Activated CD4-positive, alpha-beta T cell treated with anti-CD3 and anti-CD28 coated beads, Interleukin-2, amount 10 ng/mL, durations not matched to agents 24 days and 14 days (primary cell): Measurements from ENCODE around the gene ZNF787. TPM values are rescaled to one million over a fixed set of nuclear protein-coding genes. Genes with fewer than 3 reads are reported as not detected.
"Not testable (repeated sequence)": the region's sequence is repeated elsewhere in the genome, so short reads cannot be mapped to it uniquely, and the experiment has no call there.

Experiments used
- DNase-seq: peaks from one replicate; pipeline ENCODE4 v3.0.0; 2022
- H3K27ac Mint-ChIP-seq: one replicate; pipeline ENCODE4 v1.8.0; 2022; ENCODE audit warnings: mild to moderate bottlenecking, mixed read lengths
- H3K27me3 Mint-ChIP-seq: one replicate; pipeline ENCODE4 v1.8.0; 2022; ENCODE audit warnings: mixed read lengths
- H3K36me3 Mint-ChIP-seq: one replicate; pipeline ENCODE4 v1.8.0; 2022; ENCODE audit warnings: low read depth, mild to moderate bottlenecking, mixed read lengths
- H3K4me1 Mint-ChIP-seq: one replicate; pipeline ENCODE4 v1.8.0; 2021; ENCODE audit warnings: mixed read lengths
- H3K4me3 Mint-ChIP-seq: one replicate; pipeline ENCODE4 v1.8.0; 2022; ENCODE audit warnings: mild to moderate bottlenecking, moderate library complexity, mixed read lengths
- H3K9me3 Mint-ChIP-seq: one replicate; pipeline ENCODE4 v1.8.0; 2021; ENCODE audit warnings: mixed read lengths
- intact Hi-C: fragments of 100-400 bp; cut with micrococcal nuclease; formaldehyde crosslinking; loops from one replicate; pipeline ENCODE4 v1.15.1; 2023
- total RNA-seq: library from RNA; stranded (reverse); gene quantifications from 2 replicates; pipeline ENCODE4 v1.2.3, GENCODE V29; 2022

The ZNF787 gene
- total RNA-seq, 1 donor from 2014 or later, result 36.4 TPM

- Mint-ChIP-seq H3K27me3 (no peaks in the 10 kb centered on the region), H3K4me1 (peaks cover 12% of the 10 kb centered on the region), H3K36me3 (peaks cover 13% of the 10 kb centered on the region), H3K27ac (no peak overlapping the region), H3K9me3 (no peaks in the 10 kb centered on the region), H3K4me3 (no peak overlapping the region)
- intact Hi-C loops, result no loop called here
- no peak for DNase-seq
Observed at GRCh38 chr19:56101746-56102535, 19.2 kb downstream of the ZNF787 start.

DNA sequence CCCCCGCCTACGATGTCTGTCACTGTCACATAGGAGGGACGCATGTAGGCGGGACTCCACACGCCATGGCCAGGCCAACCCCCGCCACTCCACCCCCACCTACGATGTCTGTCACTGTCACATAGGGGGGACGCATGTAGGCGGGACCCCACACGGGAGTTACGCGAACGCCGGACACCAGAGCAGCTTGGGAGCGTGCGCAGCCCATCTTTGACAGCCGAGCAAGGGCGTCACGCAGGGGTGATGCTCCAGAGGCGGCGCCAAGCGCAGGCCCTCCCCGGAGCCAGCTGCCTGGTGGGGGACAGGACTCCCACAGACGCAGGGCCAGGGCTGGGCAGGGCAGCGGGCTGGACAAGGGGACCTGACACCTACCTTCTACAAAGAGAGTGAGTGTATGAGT lies 20.0 kb downstream of the ZNF787 start:
- H3K27ac Mint-ChIP-seq, result no peak overlapping the region
- H3K4me1 Mint-ChIP-seq, result peaks cover 8% of the 10 kb centered on the region
- H3K4me3 Mint-ChIP-seq, result no peak overlapping the region
- no peaks in the 10 kb centered on the region for H3K27me3 Mint-ChIP-seq
- DNase-seq, result no peak
- intact Hi-C loops, result no loop called here
- peaks cover 12% of the 10 kb centered on the region for H3K36me3 Mint-ChIP-seq
- H3K9me3 Mint-ChIP-seq, result no peaks in the 10 kb centered on the region

DNA sequence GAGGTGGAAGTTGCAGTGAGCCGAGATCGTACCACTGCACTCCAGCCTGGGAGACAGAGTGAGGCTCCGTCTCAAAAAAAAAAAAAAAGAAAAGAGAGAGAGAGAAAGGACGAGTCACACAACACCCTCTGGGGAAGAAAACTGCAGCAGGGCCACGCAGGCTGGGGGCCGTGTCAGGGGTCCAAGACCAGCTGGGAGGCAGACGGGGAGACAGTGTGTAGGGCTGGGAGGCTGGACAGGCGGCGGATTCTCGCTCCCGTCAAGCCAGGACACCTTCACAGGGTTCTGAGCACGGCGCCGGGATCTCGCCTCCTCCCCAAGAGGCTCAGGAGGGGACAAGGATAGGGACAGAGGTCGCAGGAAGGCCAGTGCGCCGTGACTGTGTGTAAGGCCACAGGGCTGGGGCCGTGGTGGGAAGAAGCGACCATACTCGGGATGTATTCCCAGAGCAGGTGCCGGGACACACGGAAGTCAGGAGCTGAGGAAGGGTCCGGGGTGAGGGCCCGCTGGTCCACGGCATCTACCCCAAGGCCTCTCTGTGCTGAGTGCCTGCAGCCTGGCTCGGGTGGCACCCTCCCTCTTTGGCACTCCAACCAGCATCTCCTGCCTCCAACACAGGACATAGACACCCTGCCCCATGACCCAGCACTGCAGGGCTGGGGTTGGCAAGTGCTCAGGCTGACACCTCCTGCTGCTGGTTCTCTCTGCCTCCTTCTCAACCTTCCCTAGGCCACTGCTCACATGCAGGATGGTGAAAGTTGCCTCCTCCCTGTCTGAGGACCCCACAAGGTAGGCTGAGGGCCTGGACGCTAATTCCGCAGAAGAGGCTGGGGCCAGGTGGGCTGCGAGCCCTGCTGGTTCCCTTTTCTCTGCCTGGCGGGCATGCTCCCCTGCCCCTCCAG lies 21.2 kb downstream of the ZNF787 start:
- no peak for DNase-seq
- H3K27ac Mint-ChIP-seq, result no peak overlapping the region
- H3K9me3 Mint-ChIP-seq, result no peaks in the 10 kb centered on the region
- no peaks in the 10 kb centered on the region for H3K27me3 Mint-ChIP-seq
- no peak overlapping the region for H3K4me3 Mint-ChIP-seq
- H3K36me3 Mint-ChIP-seq, result peaks cover 19% of the 10 kb centered on the region
- no peaks in the 10 kb centered on the region for H3K4me1 Mint-ChIP-seq
- intact Hi-C loops, result no loop called here

DNA sequence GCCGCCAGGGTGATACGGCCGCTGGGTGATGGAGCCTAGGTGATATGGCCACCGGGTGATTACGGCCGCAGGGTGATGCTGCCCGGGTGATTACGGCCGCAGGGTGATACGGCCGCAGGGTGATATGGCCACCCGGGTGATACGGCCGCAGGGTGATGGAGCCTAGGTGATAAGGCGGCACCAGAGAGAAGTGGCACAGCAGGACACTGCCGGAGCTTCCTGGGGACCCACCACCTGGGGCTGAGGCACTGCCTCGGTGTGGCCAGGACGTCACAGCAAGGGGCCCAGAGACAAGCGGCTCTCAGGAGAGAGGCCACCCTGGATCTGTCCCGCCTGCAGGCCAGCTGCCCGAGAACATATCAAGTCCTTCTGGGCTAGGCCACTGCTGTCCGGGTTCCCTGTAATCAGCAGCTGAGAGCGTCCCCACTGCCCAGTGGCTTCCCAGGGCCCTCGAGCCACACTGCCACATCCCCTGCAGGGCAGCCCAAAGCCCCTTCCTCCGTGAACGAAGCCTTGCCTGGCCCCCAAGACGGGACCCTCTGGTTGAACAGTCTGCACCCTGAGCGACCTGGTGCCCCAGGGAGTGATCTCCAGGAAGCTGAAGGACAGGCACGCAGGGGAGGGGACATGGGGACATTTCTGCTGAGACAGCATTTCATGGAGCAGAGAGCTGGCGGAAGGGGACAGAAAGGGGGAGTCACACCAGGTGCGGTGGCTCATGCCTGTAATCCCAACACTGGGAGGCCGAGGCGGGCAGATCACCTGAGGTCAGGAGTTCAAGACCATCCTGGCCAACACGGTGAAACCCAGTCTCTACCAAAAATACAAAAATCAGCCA lies 22.1 kb downstream of the ZNF787 start:
- Mint-ChIP-seq H3K9me3 (no peaks in the 10 kb centered on the region), H3K4me1 (no peaks in the 10 kb centered on the region), H3K36me3 (peaks cover 23% of the 10 kb centered on the region), H3K27me3 (no peaks in the 10 kb centered on the region), H3K4me3 (no peak overlapping the region), H3K27ac (no peak overlapping the region)
- no peak for DNase-seq
- intact Hi-C loops, result no loop called here

DNA sequence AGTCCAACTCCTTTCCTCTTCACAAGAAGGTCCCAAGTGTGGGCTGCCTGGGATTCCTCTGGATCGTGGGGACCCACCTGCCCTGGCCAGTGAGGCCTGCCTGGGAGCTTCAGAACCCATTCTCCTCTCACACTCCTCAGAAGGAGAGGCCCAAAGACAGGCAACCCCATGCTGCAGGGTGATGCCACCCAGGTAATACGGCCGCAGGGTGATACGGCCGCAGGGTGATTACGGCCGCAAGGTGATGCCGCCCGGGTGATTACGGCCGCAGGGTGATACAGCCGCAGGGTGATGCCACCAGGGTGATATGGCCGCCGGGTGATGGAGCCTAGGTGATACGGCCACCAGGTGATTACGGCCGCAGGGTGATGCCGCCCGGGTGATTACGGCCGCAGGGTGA lies 22.9 kb downstream of the ZNF787 start:
- peaks cover 30% of the 10 kb centered on the region for H3K36me3 Mint-ChIP-seq
- H3K27me3 Mint-ChIP-seq, H3K4me3 Mint-ChIP-seq, H3K4me1 Mint-ChIP-seq, DNase-seq, intact Hi-C loops, H3K27ac Mint-ChIP-seq, H3K9me3 Mint-ChIP-seq: not testable (repeated sequence)

- no peak for DNase-seq
- intact Hi-C loops, result no loop called here
- H3K27me3 Mint-ChIP-seq, result no peaks in the 10 kb centered on the region
Observed at GRCh38 chr19:56097776-56098175, 23.3 kb downstream of the ZNF787 start.

DNA sequence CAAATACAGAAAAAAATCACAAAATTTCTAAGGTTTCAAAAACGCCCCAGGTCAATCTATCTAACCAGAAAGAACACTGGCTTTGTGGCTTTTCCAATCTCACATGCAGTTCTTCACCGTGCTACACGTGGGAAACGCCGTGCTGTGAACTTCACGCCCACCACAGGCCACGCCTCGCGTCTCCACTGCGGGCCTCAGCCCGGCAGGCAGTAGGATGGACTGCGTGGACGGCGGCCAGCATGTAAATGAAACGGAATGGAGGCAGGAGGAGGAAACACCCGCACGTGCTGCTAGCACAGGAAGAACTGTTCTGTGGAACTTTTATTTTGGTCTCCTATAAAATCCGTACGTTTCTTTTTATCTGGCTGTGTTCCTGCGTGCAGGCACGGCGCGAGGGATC lies 23.8 kb downstream of the ZNF787 start:
- peaks cover 2% of the 10 kb centered on the region for H3K4me1 Mint-ChIP-seq
- no peak overlapping the region for H3K27ac Mint-ChIP-seq
- no peak overlapping the region for H3K4me3 Mint-ChIP-seq
- intact Hi-C loops, result no loop called here
- H3K36me3 Mint-ChIP-seq, result peaks cover 38% of the 10 kb centered on the region
- DNase-seq, result no peak
- peaks cover 5% of the 10 kb centered on the region for H3K9me3 Mint-ChIP-seq
- no peaks in the 10 kb centered on the region for H3K27me3 Mint-ChIP-seq

More at GRCh38 chr19:56097776-56098175, 23.3 kb downstream of the ZNF787 start:
- Mint-ChIP-seq H3K4me1 (peaks cover 2% of the 10 kb centered on the region), H3K27ac (no peak overlapping the region), H3K9me3 (peaks cover 3% of the 10 kb centered on the region), H3K4me3 (no peak overlapping the region), H3K36me3 (peaks cover 35% of the 10 kb centered on the region)

GRCh38 chr19:56096665-56097064 lies 24.4 kb downstream of the ZNF787 start:
- peaks cover 5% of the 10 kb centered on the region for H3K9me3 Mint-ChIP-seq
- H3K27ac Mint-ChIP-seq, result no peak overlapping the region
- peaks cover 38% of the 10 kb centered on the region for H3K36me3 Mint-ChIP-seq
- intact Hi-C loops, result no loop called here
- H3K4me3 Mint-ChIP-seq, result no peak overlapping the region
- DNase-seq, result no peak
- H3K4me1 Mint-ChIP-seq, result peaks cover 2% of the 10 kb centered on the region
- H3K27me3 Mint-ChIP-seq, result no peaks in the 10 kb centered on the region

GRCh38 chr19:56094449-56094848 lies 26.6 kb downstream of the ZNF787 start:
- intact Hi-C loops, result no loop called here
- Mint-ChIP-seq H3K36me3 (peaks cover 37% of the 10 kb centered on the region), H3K27ac (no peak overlapping the region)

GRCh38 chr19:56092685-56093631 lies 28.1 kb downstream of the ZNF787 start:
- Mint-ChIP-seq H3K27ac (no peak overlapping the region), H3K4me1 (peaks cover 2% of the 10 kb centered on the region), H3K36me3 (peaks cover 40% of the 10 kb centered on the region), H3K9me3 (peaks cover 5% of the 10 kb centered on the region), H3K27me3 (no peaks in the 10 kb centered on the region), H3K4me3 (no peak overlapping the region)
- intact Hi-C loops, result no loop called here
- no peak for DNase-seq

More at GRCh38 chr19:56094449-56094848, 26.6 kb downstream of the ZNF787 start:
- H3K9me3 Mint-ChIP-seq, result peaks cover 5% of the 10 kb centered on the region
- no peak overlapping the region for H3K4me3 Mint-ChIP-seq
- DNase-seq, result no peak
- peaks cover 2% of the 10 kb centered on the region for H3K4me1 Mint-ChIP-seq
- H3K27me3 Mint-ChIP-seq, result no peaks in the 10 kb centered on the region

DNA sequence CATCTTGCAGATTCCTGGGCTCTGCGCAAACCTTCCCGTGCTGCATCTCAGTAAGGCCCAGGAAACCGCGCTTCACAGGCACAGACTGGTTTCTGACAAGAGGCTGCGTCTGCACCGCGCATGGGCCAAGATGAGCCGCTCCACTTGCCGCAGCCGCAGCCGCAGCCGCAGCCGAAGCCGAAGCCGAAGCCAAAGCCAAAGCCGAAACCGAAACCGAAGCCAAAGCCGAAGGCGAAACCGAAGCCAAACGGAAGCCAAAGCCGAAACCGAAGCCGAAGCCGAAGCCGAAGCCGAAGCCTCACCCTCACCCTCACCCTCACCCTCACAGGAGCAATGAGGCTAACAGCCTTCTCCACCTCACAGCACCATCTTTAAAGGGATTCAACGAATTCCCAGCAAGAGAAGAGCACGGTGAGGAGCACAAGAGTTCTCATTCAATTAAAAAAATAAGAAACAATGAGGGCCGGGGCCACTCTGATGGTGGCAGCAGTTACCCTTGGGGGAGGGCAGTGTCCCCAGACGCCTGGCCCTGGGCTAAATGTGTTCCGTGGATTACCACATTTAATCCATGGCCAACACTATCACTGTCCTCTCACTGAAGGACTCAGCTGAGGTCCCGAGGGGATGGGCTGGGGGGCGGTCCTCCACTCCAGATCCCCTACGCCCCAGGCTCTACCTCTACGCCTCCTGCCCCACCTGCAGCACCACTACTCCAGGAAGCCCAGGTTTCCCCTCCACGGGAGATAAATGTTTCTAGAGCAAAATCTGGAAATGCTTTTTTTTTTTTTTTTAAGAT lies 29.1 kb downstream of the ZNF787 start:
- no peak overlapping the region for H3K27ac Mint-ChIP-seq

GRCh38 chr19:56091066-56091490 lies 30.0 kb downstream of the ZNF787 start:
- Mint-ChIP-seq H3K4me3 (no peak overlapping the region), H3K27me3 (no peaks in the 10 kb centered on the region), H3K4me1 (peaks cover 2% of the 10 kb centered on the region), H3K9me3 (peaks cover 5% of the 10 kb centered on the region), H3K36me3 (peaks cover 38% of the 10 kb centered on the region), H3K27ac (no peak overlapping the region)
- no peak for DNase-seq
- intact Hi-C loops, result no loop called here

More for the DNA sequence above, 29.1 kb downstream of the ZNF787 start:
- no peak for DNase-seq
- Mint-ChIP-seq H3K36me3 (peaks cover 38% of the 10 kb centered on the region), H3K4me3 (no peak overlapping the region), H3K9me3 (peaks cover 5% of the 10 kb centered on the region), H3K4me1 (peaks cover 2% of the 10 kb centered on the region), H3K27me3 (no peaks in the 10 kb centered on the region)
- intact Hi-C loops, result no loop called here
